Psoas muscle (tissue), 8 donors: ENCODE measurements around the gene GPS1. TPM values are rescaled to one million over a fixed set of nuclear protein-coding genes. Genes with fewer than 3 reads are reported as not detected.

Experiments used
- ATAC-seq, 4 donors: fragments of 200-7000 bp; cut with Tn5 transposase; one replicate each; pipeline ENCODE4 v1.9.1; 2020; ENCODE audit warnings: moderate library complexity in 3 of 4, mild to moderate bottlenecking in 2 of 4
- DNase-seq, 2 donors: peaks; one replicate each; pipeline ENCODE4 v3.0.0-alpha.2; 2020
- H3K27ac ChIP-seq: fragments of 200-600 bp; one replicate; pipeline ENCODE4 v1.8.0; 2022
- H3K27me3 ChIP-seq, 3 donors: fragments of 200-600 bp in 1 of 3; one replicate each; pipeline versions ENCODE4 v1.6.1 to v1.8.0; 2013 to 2022; ENCODE audit warnings: low read length in 2 of 3, mild to moderate bottlenecking in 2 of 3, moderate library complexity in 1 of 3; ENCODE audit not compliant: insufficient read depth in 3 of 3
- H3K36me3 ChIP-seq, 2 donors: fragments of 200-600 bp in 1 of 2; one replicate each; pipeline versions ENCODE4 v1.6.1 to v1.8.0; 2013 to 2022; ENCODE audit warnings: low read depth in 1 of 2, mild to moderate bottlenecking in 1 of 2, moderate library complexity in 1 of 2; ENCODE audit not compliant: insufficient read depth in 1 of 2
- H3K4me1 ChIP-seq: fragments of 200-600 bp; one replicate; pipeline ENCODE4 v1.8.0; 2022
- H3K4me3 ChIP-seq: fragments of 200-600 bp; one replicate; pipeline ENCODE4 v1.8.0; 2022; ENCODE audit warnings: mild to moderate bottlenecking
- H3K9me3 ChIP-seq: fragments of 200-600 bp; one replicate; pipeline ENCODE4 v1.8.0; 2022
- CTCF ChIP-seq: fragments of 200-600 bp; IDR thresholded peaks from one replicate; pipeline ENCODE4 v1.8.0; 2022; ENCODE audit warnings: antibody characterized with exemption
- WGBS, 3 donors: extraction: QIAGEN DNeasy Blood & Tissue Kit; methylation state at CpG; one replicate each; pipeline versions ENCODE4 v1.1.6 to v1.1.7; 2013; 5-methylcytosine and 5-hydroxymethylcytosine counted together
- intact Hi-C, 2 donors: fragments of 100-400 bp; cut with DNase I; formaldehyde crosslinking; loops; one replicate each; pipeline versions ENCODE4 v1.11.0 to v1.14.2; 2022
- polyA plus RNA-seq, 3 donors: library from polyadenylated mRNA; stranded (reverse); fragments of 200-250 nt; gene quantifications; one replicate each; pipeline ENCODE4 v1.2.3, GENCODE V29; 2013
- total RNA-seq, 4 donors: library from RNA; stranded (reverse); fragmentation: NEBNext Ultra II Directional in 2 of 4; extraction: Animal tissue kit (Norgen Biotek cat#: 25700) in 2 of 4; gene quantifications; one replicate each; pipeline versions ENCODE4 v1.2.1 to v1.2.4, GENCODE V29; 2021 to 2023
- donor health status: healthy with polysubstance abuse.
- donor health status: DM: no; HTN: no; CAD: no; lungs with moderate emphysema.
- donor health status: Bipolar disorder and iron deficiency.
- donor health status: healthy.
- donor health status: DM: yes; HTN: yes; CAD: no.
- donor health status: DM: no; HTN: no; CAD: no.
- donor health status: DM: no; HTN: no; CAD: no.
- donor health status: DM: yes; HTN: yes; CAD: no.

GPS1 gene
- total and polyA plus RNA-seq, 7 donors, result 87.1 to 114 (median 104) TPM

- Histone ChIP-seq H3K4me3 (no peak overlapping the region), H3K36me3 (peaks cover 0 to 21% of the 10 kb centered on the region in 2 donors), H3K4me1 (peaks cover 27% of the 10 kb centered on the region), H3K27me3 (no peaks in the 10 kb centered on the region), H3K27ac (no peak overlapping the region), H3K9me3 (no peaks in the 10 kb centered on the region)
- WGBS, 3 donors, result 85 to 86% (median 86%) methylated on average over 28 of the region's 28 CpGs
- ATAC-seq (no peak), DNase-seq (no peak)
- intact Hi-C loops, result loop anchor here in 1 of 2 donors (5.0 kb wide), 1 partner anchor 39 kb away; the partner anchor contains the start of gene ASPSCR1
- no peak for TF ChIP-seq CTCF
These were observed 35.4 kb upstream of the GPS1 start for GRCh38 chr17:82016061-82016874.

- DNase-seq, result no peak
- no peaks in the 10 kb centered on the region for H3K9me3 ChIP-seq
- no peak overlapping the region for H3K27ac ChIP-seq
- peaks cover 0 to 14% of the 10 kb centered on the region in 2 donors for H3K36me3 ChIP-seq
- TF ChIP-seq CTCF, result no peak
- intact Hi-C loops, result loop anchor here in 1 of 2 donors (5.0 kb wide), 1 partner anchor 40 kb away; the partner anchor contains the start of gene ASPSCR1
- no peak overlapping the region for H3K4me3 ChIP-seq
- H3K4me1 ChIP-seq, result peaks cover 34% of the 10 kb centered on the region
- no peak for ATAC-seq
- WGBS, 3 donors, result 85 to 88% (median 85%) methylated on average over 18 to 24 of the region's 24 CpGs
- H3K27me3 ChIP-seq, result no peaks in the 10 kb centered on the region
These were observed 34.7 kb upstream of the GPS1 start for GRCh38 chr17:82016875-82017459.

GRCh38 chr17:82017612-82018151 lies 34.0 kb upstream of the GPS1 start:
- Histone ChIP-seq H3K36me3 (peaks cover 0 to 7% of the 10 kb centered on the region in 2 donors), H3K27me3 (no peaks in the 10 kb centered on the region), H3K4me1 (peaks cover 37% of the 10 kb centered on the region), H3K9me3 (no peaks in the 10 kb centered on the region), H3K27ac (peak overlapping the region; percentile 65), H3K4me3 (no peak overlapping the region)
- DNase-seq (no peak), ATAC-seq (no peak)
- WGBS, 3 donors, result 80% methylated on average over 8 to 13 of the region's 13 CpGs
- intact Hi-C loops, result loop anchor here in 1 of 2 donors (5.0 kb wide), 1 partner anchor 40 kb away; the partner anchor contains the start of gene ASPSCR1
- no peak for TF ChIP-seq CTCF

GRCh38 chr17:82018152-82018988 lies 33.3 kb upstream of the GPS1 start:
- peaks cover 0 to 3% of the 10 kb centered on the region in 2 donors for H3K36me3 ChIP-seq
- TF ChIP-seq CTCF, result no peak
- ATAC-seq (peak in 2 of 4 donors; percentile 5 to 27), DNase-seq (no peak)
- no peaks in the 10 kb centered on the region for H3K27me3 ChIP-seq
- no peaks in the 10 kb centered on the region for H3K9me3 ChIP-seq
- intact Hi-C loops, result loop anchor here in 1 of 2 donors (5.0 kb wide), 1 partner anchor 41 kb away; the partner anchor contains the start of gene ASPSCR1
- 34 to 44% (median 41%) methylated on average over 19 of the region's 19 CpGs for WGBS, 3 donors
- peaks cover 37% of the 10 kb centered on the region for H3K4me1 ChIP-seq
- H3K27ac ChIP-seq, result peak overlapping the region; percentile 65
- H3K4me3 ChIP-seq, result no peak overlapping the region
